HG02885 (cell line): ENCODE data around the gene MMRN2.

ENCODE experiments used
- ATAC-seq: cut with Tn5 transposase; IDR thresholded peaks from one replicate; pipeline ENCODE4 v1.9.1; 2021; ENCODE audit warnings: mild to moderate bottlenecking; ENCODE audit not compliant: unreplicated experiment, poor library complexity

Gene MMRN2

DNA sequence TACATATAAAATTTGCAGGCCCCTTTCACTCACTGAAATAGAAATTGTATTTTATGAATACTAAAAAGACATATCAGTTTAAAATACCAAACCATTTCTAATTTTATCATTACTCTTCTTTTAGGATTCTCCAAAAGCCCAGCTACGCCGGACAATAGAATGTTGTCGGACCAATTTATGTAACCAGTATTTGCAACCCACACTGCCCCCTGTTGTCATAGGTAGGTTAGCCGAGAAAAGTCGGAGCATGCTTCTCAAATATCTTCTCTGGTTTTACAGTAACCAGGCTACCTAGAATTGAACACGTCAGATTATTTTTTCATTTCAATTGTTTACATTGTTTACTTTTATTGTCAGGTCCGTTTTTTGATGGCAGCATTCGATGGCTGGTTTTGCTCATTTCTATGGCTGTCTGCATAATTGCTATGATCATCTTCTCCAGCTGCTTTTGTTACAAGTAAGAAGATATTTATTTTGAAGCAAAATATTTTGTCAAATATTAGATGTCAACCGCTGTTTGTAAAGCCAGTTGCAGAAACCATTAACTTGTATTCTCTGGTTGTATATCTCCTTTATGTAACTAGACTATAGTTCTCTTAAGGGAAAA is 57.6 kb downstream of the MMRN2 start:
- peak; percentile 49 for ATAC-seq

DNA sequence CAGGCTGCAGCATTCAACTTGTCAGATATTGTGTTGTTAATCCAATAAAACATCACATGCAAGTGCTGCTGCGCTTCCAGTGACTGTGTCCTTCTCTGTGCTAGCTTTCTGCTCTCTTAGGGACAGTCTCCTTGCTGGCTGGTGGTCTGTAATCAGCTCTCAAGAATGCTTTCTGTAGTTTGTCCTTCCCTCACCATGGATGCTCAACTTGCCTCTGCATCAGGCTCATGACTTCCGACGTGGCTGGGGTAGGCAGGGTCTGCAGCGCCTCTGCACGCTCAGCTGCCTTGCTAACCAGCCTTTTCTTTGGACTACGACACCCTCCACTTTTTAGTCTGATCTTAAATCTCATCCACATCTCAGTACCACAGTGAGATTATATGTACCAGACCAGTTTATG is 58.3 kb downstream of the MMRN2 start:
- ATAC-seq = no peak

DNA sequence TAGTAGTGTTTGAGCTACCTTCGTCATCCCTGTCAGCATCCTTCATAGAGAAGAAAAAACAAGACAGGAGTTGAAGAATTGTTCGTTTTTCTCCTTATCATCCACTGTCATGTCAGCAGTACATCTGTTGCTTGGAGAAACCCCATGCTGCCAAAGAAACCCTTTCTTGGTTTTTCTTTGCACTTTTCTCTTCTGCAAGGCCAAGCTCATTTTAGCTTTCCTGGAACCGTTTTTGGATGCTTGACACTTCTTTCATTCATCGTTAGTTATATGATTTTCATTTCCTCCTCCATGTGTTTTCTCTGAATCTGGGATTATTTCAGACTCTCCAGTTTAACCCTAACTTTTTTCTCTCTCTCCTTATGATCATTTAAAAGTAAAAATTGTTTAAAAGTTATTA is 58.9 kb downstream of the MMRN2 start:
- no peak for ATAC-seq

DNA sequence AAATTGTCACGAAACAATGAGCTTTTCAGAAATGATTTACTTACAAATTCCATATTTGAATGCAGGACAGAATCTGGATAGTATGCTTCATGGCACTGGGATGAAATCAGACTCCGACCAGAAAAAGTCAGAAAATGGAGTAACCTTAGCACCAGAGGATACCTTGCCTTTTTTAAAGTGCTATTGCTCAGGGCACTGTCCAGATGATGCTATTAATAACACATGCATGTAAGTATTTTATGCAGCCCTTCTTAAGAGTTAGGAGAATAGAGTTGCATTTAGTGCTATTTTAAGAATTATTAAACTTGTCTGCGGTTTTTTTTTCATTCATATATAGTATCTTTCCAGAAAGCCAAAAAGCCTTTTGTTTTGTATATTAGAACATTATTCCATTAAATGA is 67.4 kb downstream of the MMRN2 start:
- ATAC-seq = no peak

DNA sequence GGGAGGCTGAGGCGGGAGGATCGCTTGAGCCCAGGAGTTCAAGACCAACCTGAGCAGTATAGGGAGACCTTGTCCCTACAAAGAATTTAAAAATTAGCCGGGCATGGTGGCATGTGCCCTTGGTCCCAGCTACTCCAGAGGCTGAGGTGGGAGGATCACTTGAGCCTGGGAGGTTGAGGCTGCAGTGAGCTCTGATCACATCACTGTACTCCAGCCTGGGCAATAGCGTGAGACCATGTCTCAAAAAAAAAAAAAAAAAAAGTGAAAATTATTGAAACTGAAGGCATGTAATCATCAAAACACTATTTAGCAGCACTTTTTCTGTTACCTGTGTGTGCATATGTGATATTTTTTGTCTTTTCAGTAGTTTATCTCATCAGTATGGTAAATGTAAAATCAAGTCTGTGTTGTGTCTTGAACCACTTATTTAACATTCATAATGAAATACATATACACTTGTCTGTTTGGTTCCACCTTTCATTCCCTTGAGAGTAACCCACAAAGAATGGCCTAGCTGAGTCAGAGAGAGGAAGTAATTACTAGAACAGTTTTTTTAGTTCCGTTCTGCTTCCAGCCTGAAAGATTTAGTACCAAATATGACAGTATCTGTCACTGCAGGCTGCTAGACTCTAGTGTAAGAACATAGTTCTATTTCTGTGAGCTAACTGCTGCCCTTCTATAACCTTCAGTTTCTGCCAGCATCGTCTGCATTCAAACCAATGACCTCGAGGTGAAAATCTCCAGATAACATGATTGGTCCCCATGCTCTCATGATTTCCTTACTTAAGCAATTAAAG is 68.6 kb downstream of the MMRN2 start:
- ATAC-seq = peak; percentile 98
